Urothelium cell line (cell line): ENCODE data around the gene ULK4.

Source experiments
- DNase-seq: peaks from one replicate; pipeline ENCODE4 v3.0.0; 2011; ENCODE audit warnings: low spot score, mixed read lengths
- FAIRE-seq: peaks from 2 replicates; lab custom pipeline; 2011; peaks lifted over from hg19 to GRCh38; lab: Jason Lieb, UNC

Gene ULK4

GRCh38 chr3:41207355-41207754 lies 754.5 kb downstream of the ULK4 start:
- FAIRE-seq = no peak
- no peak for DNase-seq

- no peak for DNase-seq
- no peak for FAIRE-seq
These were observed 756.3 kb downstream of the ULK4 start for GRCh38 chr3:41205591-41205990.

DNA sequence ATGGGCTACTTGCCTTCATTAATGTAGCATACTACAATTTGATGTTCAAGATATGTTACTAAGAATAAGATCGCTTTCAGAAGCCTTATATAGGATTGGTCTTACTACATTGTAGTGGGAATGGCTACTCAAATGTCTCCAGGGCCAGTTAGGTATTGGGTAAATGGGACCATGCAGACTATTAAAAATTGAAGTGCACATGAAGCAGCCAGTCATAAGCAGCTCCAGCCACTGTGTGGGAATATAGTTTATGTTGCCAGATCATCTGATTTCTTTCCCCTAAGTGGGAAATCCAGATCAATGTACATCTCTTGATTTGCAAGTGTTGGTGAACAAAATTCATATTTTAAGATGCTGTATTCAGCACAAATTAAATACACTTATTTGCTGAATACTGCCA lies 757.5 kb downstream of the ULK4 start:
- FAIRE-seq (no peak), DNase-seq (no peak)

DNA sequence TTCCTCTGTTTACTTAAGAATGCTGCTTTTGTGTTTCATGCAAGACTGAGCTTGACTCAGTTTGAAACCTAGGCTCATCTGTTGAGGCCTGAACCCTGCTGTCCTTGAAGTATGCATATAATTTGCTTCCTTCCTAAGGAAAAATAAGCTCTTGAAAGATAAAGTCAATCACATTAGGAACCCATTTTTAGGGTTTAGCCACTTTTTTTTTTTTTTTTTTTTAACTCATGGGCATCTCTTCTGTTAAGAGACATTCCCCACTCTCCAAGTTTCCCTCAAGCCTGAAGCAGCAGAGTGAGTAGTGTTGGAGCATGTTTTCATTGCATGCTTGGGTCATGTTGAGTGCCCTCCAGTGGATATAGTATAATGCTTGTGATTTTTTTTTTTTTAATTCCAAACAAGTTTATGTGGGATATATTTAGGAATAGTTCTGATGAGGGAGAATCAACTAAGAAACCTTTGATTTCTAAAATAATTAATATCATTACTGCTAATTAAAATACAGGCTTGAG lies 759.0 kb downstream of the ULK4 start:
- DNase-seq = peak; percentile 32
- FAIRE-seq = no peak

GRCh38 chr3:41202075-41202833 lies 759.6 kb downstream of the ULK4 start:
- no peak for DNase-seq

DNA sequence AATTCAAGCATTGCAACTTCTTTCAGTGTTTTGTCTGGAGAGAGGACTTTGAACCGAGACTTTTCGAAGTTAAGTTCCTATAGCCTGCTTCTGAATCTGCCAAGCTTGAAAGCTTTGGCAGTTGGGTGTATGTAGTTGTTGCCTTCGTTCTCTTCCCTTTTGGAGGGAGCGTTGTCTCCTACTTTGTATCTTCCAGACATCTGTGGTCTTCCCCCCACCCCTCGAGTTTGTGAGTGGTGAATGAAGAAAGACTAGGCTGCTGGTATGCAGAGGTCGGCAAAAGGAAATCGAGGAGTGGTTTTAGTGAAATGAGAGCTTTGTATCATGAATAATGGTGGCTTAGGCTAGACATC lies 761.3 kb downstream of the ULK4 start:
- peak; percentile 12 for DNase-seq

More at GRCh38 chr3:41202075-41202833, 759.6 kb downstream of the ULK4 start:
- no peak for FAIRE-seq

DNA sequence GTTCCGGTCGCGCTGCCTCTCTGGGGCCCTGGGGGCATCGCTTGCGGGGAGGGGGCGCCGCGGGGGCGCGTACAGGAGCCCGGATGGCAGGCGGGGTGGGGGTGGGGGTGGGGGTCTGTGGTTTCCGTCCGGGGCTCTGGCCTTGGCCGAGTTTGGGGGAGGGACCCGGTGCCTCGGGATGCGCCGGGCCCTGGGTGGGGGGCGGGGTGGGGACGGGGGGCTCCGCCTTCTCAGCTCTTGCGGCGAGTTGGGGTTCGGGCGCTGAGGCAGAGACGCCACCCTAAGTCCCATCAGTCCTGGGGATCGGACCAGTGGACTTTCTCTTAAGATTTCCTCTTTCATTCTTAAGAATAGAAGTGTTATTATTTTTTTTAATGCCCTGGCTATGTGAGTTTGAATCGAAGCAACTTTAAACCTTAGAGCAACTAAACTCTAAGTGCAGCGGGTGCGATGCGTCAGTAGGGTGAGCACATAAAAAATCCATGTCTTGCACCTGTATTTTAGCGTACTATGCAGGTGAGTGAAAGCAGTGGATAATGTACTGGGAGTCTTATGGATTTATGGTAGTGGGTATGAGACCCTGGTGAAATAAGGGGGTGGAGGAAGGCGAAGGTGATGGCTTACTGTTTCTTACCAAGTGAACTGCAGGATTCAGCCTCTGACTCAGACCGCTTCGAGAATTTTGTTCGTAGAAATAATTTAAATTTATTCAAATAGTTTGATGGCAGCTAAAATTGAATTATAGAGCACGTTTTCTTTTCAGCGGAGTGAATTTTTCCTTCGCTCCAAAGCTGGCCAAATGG lies 761.8 kb downstream of the ULK4 start:
- no peak for FAIRE-seq
- DNase-seq = peak; percentile 59

More for the DNA sequence above, 761.3 kb downstream of the ULK4 start:
- FAIRE-seq = no peak

DNA sequence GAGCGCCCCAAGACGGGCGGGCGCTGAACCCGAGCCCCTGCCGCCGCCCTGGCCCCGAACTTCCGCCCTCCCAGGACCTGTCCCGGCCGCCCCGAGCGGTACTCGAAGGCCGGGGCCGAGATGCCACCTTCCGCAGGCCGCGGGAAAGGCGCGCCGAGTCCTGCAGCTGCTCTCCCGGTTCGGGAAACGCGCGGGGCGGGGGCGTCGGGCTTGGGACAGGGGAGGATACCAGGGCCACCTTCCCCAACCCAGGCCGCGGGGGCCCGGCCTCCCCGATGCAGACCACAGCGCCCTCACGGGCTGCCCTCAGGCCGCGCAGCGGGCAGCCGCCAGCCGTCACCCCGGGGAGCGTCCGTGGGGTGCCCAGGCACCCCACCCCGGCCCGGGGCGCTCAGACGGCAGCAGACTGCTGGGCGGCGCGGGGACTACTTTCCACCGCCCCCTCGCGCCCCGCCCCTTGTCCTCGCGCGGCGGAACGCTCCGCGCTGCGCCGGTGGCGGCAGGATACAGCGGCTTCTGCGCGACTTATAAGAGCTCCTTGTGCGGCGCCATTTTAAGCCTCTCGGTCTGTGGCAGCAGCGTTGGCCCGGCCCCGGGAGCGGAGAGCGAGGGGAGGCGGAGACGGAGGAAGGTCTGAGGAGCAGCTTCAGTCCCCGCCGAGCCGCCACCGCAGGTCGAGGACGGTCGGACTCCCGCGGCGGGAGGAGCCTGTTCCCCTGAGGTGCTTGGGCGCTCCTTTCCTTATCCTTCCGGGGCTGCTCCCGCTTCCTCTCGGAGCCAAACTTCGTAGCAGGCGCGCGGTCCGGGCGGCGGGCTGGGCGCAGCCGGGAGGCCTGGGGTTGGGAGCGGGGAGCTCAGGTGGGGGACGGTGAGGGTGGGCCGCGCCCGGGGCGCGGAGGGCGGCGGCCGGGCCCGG lies 762.7 kb downstream of the ULK4 start, which contains the start of gene CTNNB1:
Gene CTNNB1, plus strand, starts transcription at position 556 of the 916 bp plus-strand sequence. CDS start 24,564 bp downstream, outside the sequence.
- FAIRE-seq = no peak
- peak; percentile 78 for DNase-seq

DNA sequence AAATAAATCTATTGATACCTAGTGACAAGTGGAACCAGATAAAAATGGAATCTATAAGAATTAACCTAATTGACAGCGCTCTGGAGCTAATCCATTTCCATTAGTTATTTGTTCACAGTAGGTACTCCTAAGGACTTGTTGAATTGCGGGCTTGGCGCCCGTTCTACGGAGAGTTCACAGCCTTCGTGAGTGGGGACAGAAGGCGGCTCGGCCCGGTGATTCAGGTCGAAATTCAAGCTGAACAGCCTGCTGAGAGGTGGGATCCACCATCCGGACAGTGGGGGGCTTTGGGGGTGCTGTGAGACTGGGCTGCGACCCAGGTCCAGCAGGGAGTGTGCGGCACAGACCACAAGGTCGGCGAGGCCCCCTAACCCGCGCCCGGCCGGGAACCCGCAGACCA lies 763.4 kb downstream of the ULK4 start:
- no peak for FAIRE-seq
- DNase-seq = no peak

DNA sequence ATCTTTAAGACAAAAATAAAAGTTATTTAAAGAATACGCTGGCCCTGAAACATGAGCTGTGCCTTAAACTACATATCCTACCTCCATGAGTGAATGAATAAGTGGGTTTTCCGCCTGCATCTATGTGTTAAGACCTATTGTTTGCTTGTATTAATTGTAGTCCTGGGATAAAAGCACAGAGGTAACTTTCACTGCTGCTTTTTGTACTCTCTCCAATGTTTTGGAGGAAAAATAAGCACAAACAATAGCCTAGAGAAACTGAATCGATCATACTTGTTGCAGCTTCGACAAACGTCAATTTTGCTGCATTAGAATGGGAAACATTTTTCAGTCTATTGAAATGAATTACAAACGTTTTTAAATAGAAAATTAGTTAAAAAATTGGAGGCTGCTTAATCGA lies 763.9 kb downstream of the ULK4 start:
- no peak for FAIRE-seq
- DNase-seq = no peak
